ENCODE results near the gene APPBP2. TPM values are rescaled to one million over a fixed set of nuclear protein-coding genes. Genes with fewer than 3 reads are reported as not detected.

APPBP2 gene
- total and polyA plus RNA-seq, 2 donors (not counting 3 experiments of a cell fraction or from before 2014, with no cell fraction given), result 8.4 to 49.1 TPM

DNA sequence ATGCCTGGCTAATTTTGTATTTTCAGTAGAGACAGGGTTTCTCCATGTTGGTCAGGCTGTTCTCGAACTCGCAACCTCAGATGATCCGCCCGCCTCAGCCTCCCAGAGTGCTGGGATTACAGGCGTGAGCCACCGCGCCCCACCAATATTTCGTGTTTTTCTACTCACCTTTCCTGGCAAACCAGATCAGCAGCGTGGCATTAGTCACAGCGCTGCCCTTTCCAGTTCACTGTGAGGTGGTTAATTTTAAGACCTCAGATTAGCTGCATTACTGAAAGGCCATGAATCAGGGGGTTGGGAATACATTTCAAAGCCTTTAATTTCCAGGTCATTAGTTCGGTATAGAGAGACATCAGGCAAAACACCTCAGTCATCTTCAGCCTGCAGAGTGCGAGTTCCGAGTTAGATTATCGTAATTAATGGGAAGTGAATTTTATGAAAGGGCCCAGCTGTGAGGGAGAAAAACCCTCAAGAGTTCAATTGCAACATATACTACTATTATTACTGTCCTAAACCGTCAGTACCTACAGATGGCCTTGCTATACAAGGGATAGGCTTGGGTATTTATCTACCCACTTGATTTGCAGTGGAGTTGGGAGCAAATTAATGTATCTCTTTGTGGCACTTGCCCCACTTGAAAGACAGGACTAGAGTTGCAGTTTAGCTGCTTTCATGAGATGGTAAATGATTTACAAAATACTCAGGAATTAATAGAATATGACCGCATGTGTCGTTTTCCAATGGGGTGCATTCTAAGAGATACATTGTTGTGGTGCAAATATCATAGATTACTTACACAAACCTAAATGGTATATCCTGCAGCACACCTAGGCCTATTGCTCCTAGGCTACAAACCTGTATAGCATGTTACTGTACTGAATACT, 132.0 kb downstream of the APPBP2 start:
- ChIA-PET CTCF (no interaction called here), POLR2A (no interaction called here)
- intact Hi-C loops (cut with micrococcal nuclease) (loop anchor here (2.0 to 10.0 kb wide), 5 partner anchors 27 to 249 kb away; partner anchors contain the start of gene CA4), dilution Hi-C loops (cut with MboI; ENCODE audit: extremely low pct_ligation_motif_present, low sequenced_read_pairs) (no loop called here)
- FAIRE-seq (no peak), DNase-seq (ENCODE audit: low read depth, low spot score) (no peak)
- Histone ChIP-seq H2AFZ (ENCODE audit: low read depth, low read length) (no peak overlapping the region), H3K4me1 (ENCODE audit: control insufficient read depth, extremely low read depth, insufficient read depth, low read length) (peaks cover 21% of the 10 kb centered on the region), H3K27ac (ENCODE audit: insufficient read depth, low read depth, low read length) (no peak overlapping the region), H3K27me3 (ENCODE audit: control insufficient read depth in 2 of 2, insufficient read depth in 2 of 2, low read length in 2 of 2) (no peaks in the 10 kb centered on the region), H3K9me1 (replicated peaks; ENCODE audit: control insufficient read depth, extremely low read depth, insufficient read depth, low read length) (no peaks in the 10 kb centered on the region), H4K20me1 (replicated peaks; ENCODE audit: control insufficient read depth, extremely low read depth, insufficient read depth, low read length) (no peaks in the 10 kb centered on the region), H3K79me2 (ENCODE audit: control insufficient read depth, insufficient read depth, low read length) (peaks cover 26% of the 10 kb centered on the region), H3K4me2 (ENCODE audit: insufficient read depth, low read length) (no peak overlapping the region), H3K9ac (replicated peaks; ENCODE audit: extremely low read depth, insufficient read depth, low read length) (no peak overlapping the region), H3K4me3 (replicated peaks in 1 of 3; ENCODE audit: insufficient read depth in 1 of 3, low read depth in 1 of 3, low read length in 3 of 3) (no peak overlapping the region), H3K9me3 (replicated peaks; ENCODE audit: control insufficient read depth, insufficient read depth, low read length) (no peaks in the 10 kb centered on the region), H3K36me3 (ENCODE audit: control insufficient read depth in 2 of 2, extremely low read depth in 1 of 2, insufficient read depth in 2 of 2, low read length in 2 of 2) (no peaks in the 10 kb centered on the region)
- TF ChIP-seq FOS (IDR thresholded peaks at IDR 0.05; ENCODE audit: borderline replicate concordance, insufficient read depth, low read length) (no peak), EZH2 (IDR thresholded peaks at IDR 0.05; ENCODE audit: borderline replicate concordance, low read depth, low read length, severe bottlenecking) (no peak), POLR2A (IDR thresholded peaks at IDR 0.05; ENCODE audit: low read depth, low read length) (no peak), GATA2 (IDR thresholded peaks at IDR 0.05; ENCODE audit: insufficient read depth, insufficient read length, low read depth, low read length) (no peak), POLR2AphosphoS5 (IDR thresholded peaks at IDR 0.05; ENCODE audit: insufficient read depth, low read depth, low read length) (no peak), MYC (IDR thresholded peaks at IDR 0.05; ENCODE audit: low read depth, low read length) (no peak), JUN (IDR thresholded peaks at IDR 0.05; ENCODE audit: borderline replicate concordance, insufficient read depth, insufficient read length, low read depth) (no peak)
- TF ChIP-seq, protein P1, sequence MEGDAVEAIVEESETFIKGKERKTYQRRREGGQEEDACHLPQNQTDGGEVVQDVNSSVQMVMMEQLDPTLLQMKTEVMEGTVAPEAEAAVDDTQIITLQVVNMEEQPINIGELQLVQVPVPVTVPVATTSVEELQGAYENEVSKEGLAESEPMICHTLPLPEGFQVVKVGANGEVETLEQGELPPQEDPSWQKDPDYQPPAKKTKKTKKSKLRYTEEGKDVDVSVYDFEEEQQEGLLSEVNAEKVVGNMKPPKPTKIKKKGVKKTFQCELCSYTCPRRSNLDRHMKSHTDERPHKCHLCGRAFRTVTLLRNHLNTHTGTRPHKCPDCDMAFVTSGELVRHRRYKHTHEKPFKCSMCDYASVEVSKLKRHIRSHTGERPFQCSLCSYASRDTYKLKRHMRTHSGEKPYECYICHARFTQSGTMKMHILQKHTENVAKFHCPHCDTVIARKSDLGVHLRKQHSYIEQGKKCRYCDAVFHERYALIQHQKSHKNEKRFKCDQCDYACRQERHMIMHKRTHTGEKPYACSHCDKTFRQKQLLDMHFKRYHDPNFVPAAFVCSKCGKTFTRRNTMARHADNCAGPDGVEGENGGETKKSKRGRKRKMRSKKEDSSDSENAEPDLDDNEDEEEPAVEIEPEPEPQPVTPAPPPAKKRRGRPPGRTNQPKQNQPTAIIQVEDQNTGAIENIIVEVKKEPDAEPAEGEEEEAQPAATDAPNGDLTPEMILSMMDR (IDR thresholded peaks at IDR 0.05; ENCODE audit: extremely low read depth in 1 of 2, insufficient read depth in 1 of 2, low read depth in 1 of 2, low read length in 2 of 2), result no peak
- TF ChIP-seq, protein P2, sequence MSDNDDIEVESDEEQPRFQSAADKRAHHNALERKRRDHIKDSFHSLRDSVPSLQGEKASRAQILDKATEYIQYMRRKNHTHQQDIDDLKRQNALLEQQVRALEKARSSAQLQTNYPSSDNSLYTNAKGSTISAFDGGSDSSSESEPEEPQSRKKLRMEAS (IDR thresholded peaks at IDR 0.05; ENCODE audit: insufficient read depth, insufficient read length), result no peak
- no TSS peak for BruUV-seq (replicated peaks)

Small RNAs within 50 kb of the gene (small RNA-seq; reads per million reads assigned to genes)
- not detected for gene AC011921.2 (ENCODE audit: insufficient read depth, insufficient read length, low read depth, low replicate concordance)

Other genes with a start within 250 kb of the APPBP2 start
- gene USP32, start 134.1 kb downstream of the APPBP2 start, total RNA-seq, result 48.5 and 52.9 TPM in 2 replicates
- gene USP32, start 134.1 kb downstream of the APPBP2 start, polyA plus RNA-seq, result 12.7 and 15.7 TPM in 2 replicates
- gene CHCT1, start 103.8 kb downstream of the APPBP2 start, total RNA-seq, result not detected in 2 replicates
- gene CHCT1, start 103.8 kb downstream of the APPBP2 start, polyA plus RNA-seq, result not detected in 2 replicates
- gene PPM1D, start 74.0 kb upstream of the APPBP2 start, total RNA-seq, result 18.6 and 19.0 TPM in 2 replicates
- gene PPM1D, start 74.0 kb upstream of the APPBP2 start, polyA plus RNA-seq, result 7.0 and 7.9 TPM in 2 replicates
- 16.0 and 24.3 TPM in 2 replicates for gene BCAS3, start 151.6 kb upstream of the APPBP2 start, total RNA-seq
- 8.2 and 9.0 TPM in 2 replicates for gene BCAS3, start 151.6 kb upstream of the APPBP2 start, polyA plus RNA-seq